ENCODE data around the gene HBD. TPM values are rescaled to one million over a fixed set of nuclear protein-coding genes. Genes with fewer than 3 reads are reported as not detected.

The HBD gene
- total RNA-seq, 1 experiment from 2014 or later = not detected

- no peak for DNase-seq
- Histone ChIP-seq H3K4me1 (no peaks in the 10 kb centered on the region), H3K27me3 (replicated peaks; ENCODE audit: control insufficient read depth, insufficient read depth, low read length) (no peaks in the 10 kb centered on the region), H3K9me3 (no peaks in the 10 kb centered on the region), H3K36me3 (ENCODE audit: control insufficient read depth, insufficient read depth, low read length) (no peaks in the 10 kb centered on the region), H3K4me3 (ENCODE audit: low read depth, low read length) (no peak overlapping the region)
- Mint-ChIP-seq H3K27ac (ENCODE audit: unreplicated experiment) (no peak overlapping the region), H3K4me1 (ENCODE audit: low read depth, unreplicated experiment) (no peaks in the 10 kb centered on the region), H3K9me3 (ENCODE audit: unreplicated experiment) (peaks cover 9% of the 10 kb centered on the region), H3K36me3 (ENCODE audit: insufficient read depth, unreplicated experiment) (no peaks in the 10 kb centered on the region), H3K4me3 (ENCODE audit: unreplicated experiment) (no peak overlapping the region), H3K27me3 (ENCODE audit: insufficient read depth, unreplicated experiment) (peaks cover 3% of the 10 kb centered on the region)
- POLR2A ChIA-PET = no interaction called here
- BruUV-seq (replicated peaks) = no TSS peak
- CTCF ChIA-PET = no interaction called here
- intact Hi-C loops (cut with micrococcal nuclease; ENCODE audit: unreplicated experiment) = no loop called here
- TF ChIP-seq CTCF (IDR thresholded peaks at IDR 0.05; ENCODE audit: insufficient read depth in 1 of 2, low read depth in 1 of 2, low read length in 1 of 2, severe bottlenecking in 1 of 2, unreplicated experiment in 1 of 2) = no peak
Observed at GRCh38 chr11:5223686-5224085, 10.6 kb downstream of the HBD start.

- no peaks in the 10 kb centered on the region for H3K4me1 Mint-ChIP-seq (ENCODE audit: low read depth, unreplicated experiment)
- no TSS peak for BruUV-seq (replicated peaks)
- H3K36me3 ChIP-seq (ENCODE audit: control insufficient read depth, insufficient read depth, low read length) = no peaks in the 10 kb centered on the region
- no peaks in the 10 kb centered on the region for H3K27me3 ChIP-seq (replicated peaks; ENCODE audit: control insufficient read depth, insufficient read depth, low read length)
- DNase-seq = no peak
- ChIA-PET CTCF (no interaction called here), POLR2A (no interaction called here)
- no peaks in the 10 kb centered on the region for H3K36me3 Mint-ChIP-seq (ENCODE audit: insufficient read depth, unreplicated experiment)
- H3K9me3 ChIP-seq = no peaks in the 10 kb centered on the region
- H3K4me1 ChIP-seq = no peaks in the 10 kb centered on the region
- no peak overlapping the region for H3K4me3 Mint-ChIP-seq (ENCODE audit: unreplicated experiment)
- peaks cover 3% of the 10 kb centered on the region for H3K27me3 Mint-ChIP-seq (ENCODE audit: insufficient read depth, unreplicated experiment)
- H3K9me3 Mint-ChIP-seq (ENCODE audit: unreplicated experiment) = peaks cover 9% of the 10 kb centered on the region
- TF ChIP-seq CTCF (IDR thresholded peaks at IDR 0.05; ENCODE audit: insufficient read depth in 1 of 2, low read depth in 1 of 2, low read length in 1 of 2, severe bottlenecking in 1 of 2, unreplicated experiment in 1 of 2) = no peak
- H3K27ac Mint-ChIP-seq (ENCODE audit: unreplicated experiment) = no peak overlapping the region
- intact Hi-C loops (cut with micrococcal nuclease; ENCODE audit: unreplicated experiment) = no loop called here
- H3K4me3 ChIP-seq (ENCODE audit: low read depth, low read length) = no peak overlapping the region
Observed at GRCh38 chr11:5223146-5223545, 11.1 kb downstream of the HBD start.

- no peaks in the 10 kb centered on the region for H3K36me3 ChIP-seq (ENCODE audit: control insufficient read depth, insufficient read depth, low read length)
- no peaks in the 10 kb centered on the region for H3K9me3 ChIP-seq
- TF ChIP-seq CTCF (IDR thresholded peaks at IDR 0.05; ENCODE audit: insufficient read depth in 1 of 2, low read depth in 1 of 2, low read length in 1 of 2, severe bottlenecking in 1 of 2, unreplicated experiment in 1 of 2) = no peak
- no peaks in the 10 kb centered on the region for H3K27me3 ChIP-seq (replicated peaks; ENCODE audit: control insufficient read depth, insufficient read depth, low read length)
- ChIA-PET CTCF (interaction anchor here (1.1 kb wide), 1 partner anchor 174 kb away, joined by 3 read pairs; no protein-coding TSS in a partner anchor), POLR2A (no interaction called here)
- no peaks in the 10 kb centered on the region for H3K36me3 Mint-ChIP-seq (ENCODE audit: insufficient read depth, unreplicated experiment)
- H3K27me3 Mint-ChIP-seq (ENCODE audit: insufficient read depth, unreplicated experiment) = no peaks in the 10 kb centered on the region
- no peaks in the 10 kb centered on the region for H3K4me1 Mint-ChIP-seq (ENCODE audit: low read depth, unreplicated experiment)
- no peaks in the 10 kb centered on the region for H3K4me1 ChIP-seq
- no peaks in the 10 kb centered on the region for H3K9me3 Mint-ChIP-seq (ENCODE audit: unreplicated experiment)
- no peak overlapping the region for H3K4me3 Mint-ChIP-seq (ENCODE audit: unreplicated experiment)
- no TSS peak for BruUV-seq (replicated peaks)
- intact Hi-C loops (cut with micrococcal nuclease; ENCODE audit: unreplicated experiment) = no loop called here
- H3K4me3 ChIP-seq (ENCODE audit: low read depth, low read length) = no peak overlapping the region
- DNase-seq = no peak
- H3K27ac Mint-ChIP-seq (ENCODE audit: unreplicated experiment) = no peak overlapping the region
Observed at GRCh38 chr11:5210376-5210885, 23.9 kb downstream of the HBD start.

Data from Caco-2 (cell line).